ENCODE data around the gene FARSA. TPM values are rescaled to one million over a fixed set of nuclear protein-coding genes. Genes with fewer than 3 reads are reported as not detected.

The FARSA gene
- polyA plus RNA-seq, 2 of the 4 experiments (the other 2 are of a cell fraction), result 18.1 to 58.7 TPM

DNA sequence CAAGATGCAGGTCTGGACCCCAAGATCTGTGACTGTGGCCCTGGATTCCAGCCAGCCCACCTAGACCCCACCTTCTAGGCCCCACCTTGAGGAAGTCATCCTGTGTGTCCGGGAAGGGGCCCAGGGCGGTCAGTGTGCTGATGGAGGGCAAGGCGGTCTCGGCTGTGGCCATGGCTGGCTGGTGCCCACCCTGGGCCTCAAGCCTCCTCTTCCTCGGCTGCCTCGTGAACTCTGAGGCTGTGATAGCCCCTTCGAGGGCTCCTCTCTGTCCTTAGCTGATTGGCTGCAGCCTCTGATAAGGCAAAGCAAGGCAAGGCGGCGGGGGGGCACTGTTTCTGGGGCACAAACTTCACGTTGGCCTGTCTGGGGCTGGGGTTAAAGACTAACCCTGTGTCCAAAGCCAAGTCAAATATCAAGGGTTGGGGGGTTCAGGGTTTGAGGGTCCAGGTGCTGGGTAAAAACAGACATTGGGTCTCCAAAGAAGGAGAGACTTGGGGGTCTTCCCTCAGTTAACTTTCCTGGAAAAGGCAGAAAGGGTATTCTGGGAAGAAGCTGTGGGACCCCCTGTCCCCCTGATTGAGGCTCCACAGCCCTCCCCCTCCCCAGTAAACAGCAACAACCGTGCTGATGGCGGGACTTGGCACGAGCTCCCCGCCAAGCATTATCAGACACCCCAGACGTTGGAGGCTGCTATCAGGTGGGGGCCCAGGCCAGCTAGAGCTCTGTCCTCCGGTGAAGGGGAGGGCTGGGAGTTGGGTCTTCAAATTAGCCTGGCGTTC is 46.4 kb downstream of the FARSA start, which contains the start of gene KLF1:
Gene KLF1, minus strand, starts transcription at position 233 of the 779 bp plus-strand sequence. Its CDS starts 61 bp downstream, at position 172.
- H3K27ac ChIP-seq, result no peak within 1 kb of the TSS; a peak in 1 of 6 replicates
- WGBS (ENCODE audit: missing lambda C conversion rate), result 24% methylated on average over 5 of the region's 17 CpGs
- H3K4me3 ChIP-seq, result peak within 1 kb of the TSS; percentile 36; the same call in 1 of the 3 replicates
- DNase-seq (ENCODE audit: low read depth in 1 of 2, low spot score in 1 of 2) (no peak), FAIRE-seq (no peak), ATAC-seq (no peak)
- peaks cover 3% of the 10 kb centered on the region; the same call in 1 of the 3 replicates for H3K4me1 ChIP-seq
- no peak for TF ChIP-seq EHMT2 (IDR thresholded peaks at IDR 0.05; ENCODE audit: low read depth)
- TF ChIP-seq HMGXB4 (CRISPR knock-in tag; IDR thresholded peaks at IDR 0.05; ENCODE audit: borderline replicate concordance), result no peak
- TF ChIP-seq CBX8 (IDR thresholded peaks at IDR 0.05), result no peak
- TF ChIP-seq JUN (IDR thresholded peaks at IDR 0.05), result no peak
- no peak for TF ChIP-seq PBX3 (IDR thresholded peaks at IDR 0.05)
- no peak for TF ChIP-seq NPAS2 (CRISPR knock-in tag; IDR thresholded peaks at IDR 0.05; ENCODE audit: borderline replicate concordance)
- TF ChIP-seq CHD2 (IDR thresholded peaks at IDR 0.05; ENCODE audit: low read length, partially characterized antibody), result no peak
- no peak for TF ChIP-seq NR3C1 (IDR thresholded peaks at IDR 0.05)
- TF ChIP-seq ZC3H11A (IDR thresholded peaks at IDR 0.05), result no peak
- no peak for TF ChIP-seq FOXS1 (CRISPR knock-in tag; IDR thresholded peaks at IDR 0.05)
- no peak for TF ChIP-seq BHLHE40 (IDR thresholded peaks at IDR 0.05; ENCODE audit: low read depth, low read length)
- no peak for TF ChIP-seq ELK1 (IDR thresholded peaks at IDR 0.05; ENCODE audit: low read depth, low read length)
- TF ChIP-seq, protein P1, sequence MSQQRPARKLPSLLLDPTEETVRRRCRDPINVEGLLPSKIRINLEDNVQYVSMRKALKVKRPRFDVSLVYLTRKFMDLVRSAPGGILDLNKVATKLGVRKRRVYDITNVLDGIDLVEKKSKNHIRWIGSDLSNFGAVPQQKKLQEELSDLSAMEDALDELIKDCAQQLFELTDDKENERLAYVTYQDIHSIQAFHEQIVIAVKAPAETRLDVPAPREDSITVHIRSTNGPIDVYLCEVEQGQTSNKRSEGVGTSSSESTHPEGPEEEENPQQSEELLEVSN (IDR thresholded peaks at IDR 0.05; ENCODE audit: borderline replicate concordance, low read depth), result no peak
- TF ChIP-seq KDM1A (IDR thresholded peaks at IDR 0.05; ENCODE audit: low read depth), result no peak
- TF ChIP-seq POLR2A (IDR thresholded peaks at IDR 0.05; ENCODE audit: low read length), result no peak
- POLR2A ChIA-PET, result no interaction called here
- H3K4me2 ChIP-seq, result peak within 1 kb of the TSS; percentile 65
- CTCF ChIA-PET, result interaction anchor here (0.7 kb wide), 1 partner anchor 14 kb away, joined by 3 read pairs; no protein-coding TSS in a partner anchor
- peaks cover 9% of the 10 kb centered on the region; the same call in 2 of the 3 replicates for H3K9me3 ChIP-seq

GRCh38 chr19:12886651-12886968 is 46.9 kb downstream of the FARSA start:
- FAIRE-seq (no peak), ATAC-seq (no peak), DNase-seq (ENCODE audit: low read depth in 1 of 2, low spot score in 1 of 2) (no peak)
- no peak overlapping the region for H3K27ac ChIP-seq
- 57% methylated on average over 5 of the region's 5 CpGs for WGBS (ENCODE audit: missing lambda C conversion rate)
- H3K4me3 ChIP-seq, result no peak overlapping the region
- POLR2A ChIA-PET, result no interaction called here
- H3K4me1 ChIP-seq, result no peaks in the 10 kb centered on the region; the same call in 2 of the 3 replicates
- CTCF ChIA-PET, result interaction anchor here (0.7 to 4.5 kb wide), 2 partner anchors 14 to 120 kb away, joined by 3 to 17 read pairs; no protein-coding TSS in a partner anchor
- TF ChIP-seq EHF (CRISPR knock-in tag; IDR thresholded peaks at IDR 0.05), result no peak
- TF ChIP-seq BHLHE40 (IDR thresholded peaks at IDR 0.05; ENCODE audit: low read depth, low read length), result no peak
- no peak for TF ChIP-seq ZSCAN20 (CRISPR knock-in tag; IDR thresholded peaks at IDR 0.05)
- TF ChIP-seq NPAS2 (CRISPR knock-in tag; IDR thresholded peaks at IDR 0.05; ENCODE audit: borderline replicate concordance), result no peak
- TF ChIP-seq RNF2 (IDR thresholded peaks at IDR 0.05; ENCODE audit: borderline replicate concordance, low read depth), result no peak
- no peak for TF ChIP-seq MAZ (IDR thresholded peaks at IDR 0.05; ENCODE audit: borderline replicate concordance, low read depth, low read length)
- TF ChIP-seq FOXS1 (CRISPR knock-in tag; IDR thresholded peaks at IDR 0.05), result no peak
- TF ChIP-seq, protein P1 (IDR thresholded peaks at IDR 0.05; ENCODE audit: borderline replicate concordance, low read depth), result no peak
- TF ChIP-seq, protein P2, sequence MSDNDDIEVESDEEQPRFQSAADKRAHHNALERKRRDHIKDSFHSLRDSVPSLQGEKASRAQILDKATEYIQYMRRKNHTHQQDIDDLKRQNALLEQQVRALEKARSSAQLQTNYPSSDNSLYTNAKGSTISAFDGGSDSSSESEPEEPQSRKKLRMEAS (IDR thresholded peaks at IDR 0.05), result no peak
- no peak for TF ChIP-seq ESRRA (IDR thresholded peaks at IDR 0.05; ENCODE audit: borderline replicate concordance, low read length)
- no peak for TF ChIP-seq HDAC2 (IDR thresholded peaks at IDR 0.05)
- TF ChIP-seq EP300 (IDR thresholded peaks at IDR 0.05), result no peak
- no peak for TF ChIP-seq KDM1A (IDR thresholded peaks at IDR 0.05; ENCODE audit: low read depth)
- TF ChIP-seq CBX8 (IDR thresholded peaks at IDR 0.05), result no peak
- no peak for TF ChIP-seq TP53 (CRISPR knock-in tag; IDR thresholded peaks at IDR 0.05)
- no peak for TF ChIP-seq HOXB13 (CRISPR knock-in tag; IDR thresholded peaks at IDR 0.05; ENCODE audit: low read depth)
- TF ChIP-seq CBX2 (IDR thresholded peaks at IDR 0.05; ENCODE audit: borderline replicate concordance, low read depth), result no peak
- TF ChIP-seq POLR2AphosphoS2 (conservative IDR thresholded peaks at IDR 0.05; ENCODE audit: low read length), result no peak
- TF ChIP-seq KDM5A (IDR thresholded peaks at IDR 0.05), result no peak
- TF ChIP-seq FOSB (CRISPR knock-in tag; IDR thresholded peaks at IDR 0.05), result no peak
- H3K4me2 ChIP-seq, result no peak overlapping the region
- H3K9me3 ChIP-seq, result peaks cover 9% of the 10 kb centered on the region; the same call in 2 of the 3 replicates

Measured in A549 (cell line).